ENCODE measurements around the gene CDC42BPG. TPM values are rescaled to one million over a fixed set of nuclear protein-coding genes. Genes with fewer than 3 reads are reported as not detected.

The CDC42BPG gene
- total and polyA plus RNA-seq, 8 donors, result 9.7 to 23.8 (median 13.2) TPM

- peaks cover 0 to 9% (median 0%) of the 10 kb centered on the region in 3 donors for H3K36me3 ChIP-seq
- ATAC-seq (no peak), FAIRE-seq (no peak), DNase-seq (peak in 1 of 6 donors; percentile 52)
- WGBS, 2 donors, result 81 to 86% methylated on average over 24 of the region's 24 CpGs
- no peak for TF ChIP-seq CTCF (IDR thresholded peaks at IDR 0.05)
- H3K4me3 ChIP-seq, result no peak overlapping the region
- H3K27ac ChIP-seq, result no peak overlapping the region
- H3K4me1 ChIP-seq, result peaks cover 5 to 32% (median 10%) of the 10 kb centered on the region in 3 donors
- no peaks in the 10 kb centered on the region for H3K9me3 ChIP-seq
- H3K27me3 ChIP-seq, result no peaks in the 10 kb centered on the region
- intact Hi-C loops (cut with DNase I), result loop anchor here in 2 of 3 donors (5.0 to 10.0 kb wide), 2 partner anchors 39 to 252 kb away; no protein-coding TSS in a partner anchor
These were observed 8.5 kb upstream of the CDC42BPG start for GRCh38 chr11:64852804-64853509.

GRCh38 chr11:64851831-64852351 lies 7.4 kb upstream of the CDC42BPG start:
- Histone ChIP-seq H3K27me3 (no peaks in the 10 kb centered on the region), H3K4me1 (peaks cover 5 to 32% (median 10%) of the 10 kb centered on the region in 3 donors), H3K36me3 (peaks cover 0 to 9% (median 0%) of the 10 kb centered on the region in 3 donors), H3K9me3 (no peaks in the 10 kb centered on the region), H3K4me3 (no peak overlapping the region), H3K27ac (no peak overlapping the region)
- WGBS, 2 donors, result 86 to 88% methylated on average over 8 of the region's 8 CpGs
- intact Hi-C loops (cut with DNase I), result loop anchor here in 2 of 3 donors (5.0 to 10.0 kb wide), 2 partner anchors 40 to 253 kb away; no protein-coding TSS in a partner anchor
- no peak for ATAC-seq
- TF ChIP-seq CTCF (IDR thresholded peaks at IDR 0.05), result no peak
- DNase-seq, result no peak
- no peak for FAIRE-seq

GRCh38 chr11:64850979-64851567 lies 6.6 kb upstream of the CDC42BPG start:
- FAIRE-seq (no peak), ATAC-seq (no peak), DNase-seq (peak in 1 of 6 donors; percentile 49)
- intact Hi-C loops (cut with DNase I), result loop anchor here in 2 of 3 donors (5.0 to 10.0 kb wide), 2 partner anchors 41 to 254 kb away; no protein-coding TSS in a partner anchor
- no peak for TF ChIP-seq CTCF (IDR thresholded peaks at IDR 0.05)
- Histone ChIP-seq H3K36me3 (peaks cover 0 to 9% (median 0%) of the 10 kb centered on the region in 3 donors), H3K27ac (no peak overlapping the region), H3K9me3 (no peaks in the 10 kb centered on the region), H3K27me3 (no peaks in the 10 kb centered on the region), H3K4me1 (peaks cover 5 to 32% (median 10%) of the 10 kb centered on the region in 3 donors), H3K4me3 (no peak overlapping the region)
- WGBS, 2 donors, result 72 to 74% methylated on average over 13 of the region's 13 CpGs

GRCh38 chr11:64849598-64850356 lies 5.3 kb upstream of the CDC42BPG start:
- Histone ChIP-seq H3K9me3 (no peaks in the 10 kb centered on the region), H3K27me3 (no peaks in the 10 kb centered on the region), H3K27ac (no peak overlapping the region), H3K4me1 (peaks cover 5 to 25% (median 10%) of the 10 kb centered on the region in 3 donors), H3K4me3 (no peak overlapping the region), H3K36me3 (peaks cover 0 to 9% (median 0%) of the 10 kb centered on the region in 3 donors)
- WGBS, 2 donors, result 86 to 89% methylated on average over 19 of the region's 19 CpGs
- no peak for TF ChIP-seq CTCF (IDR thresholded peaks at IDR 0.05)
- ATAC-seq, result no peak
- peak in 1 of 6 donors; percentile 51 for DNase-seq
- FAIRE-seq, result no peak
- intact Hi-C loops (cut with DNase I), result loop anchor here in 2 of 3 donors (5.0 to 10.0 kb wide), 3 partner anchors 43 to 255 kb away; no protein-coding TSS in a partner anchor
